ENCODE results near the gene NUDT5. TPM values are rescaled to one million over a fixed set of nuclear protein-coding genes. Genes with fewer than 3 reads are reported as not detected.

NUDT5 gene
- polyA plus RNA-seq, 3 donors: 28.3 to 51.1 (median 43.7) TPM

- Histone ChIP-seq H3K4me3 (replicated peaks in 1 of 3; ENCODE audit: low read depth in 2 of 3, low read length in 3 of 3) (no peak overlapping the region), H3K4me1 (ENCODE audit: control insufficient read depth in 1 of 2, insufficient read depth in 2 of 2, low read length in 2 of 2) (no peaks in the 10 kb centered on the region), H3K4me2 (replicated peaks; ENCODE audit: extremely low read depth, low read length, poor library complexity, severe bottlenecking) (no peak overlapping the region), H3K9me3 (replicated peaks in 1 of 2; ENCODE audit: control insufficient read depth in 1 of 2, insufficient read depth in 1 of 2, low read length in 2 of 2) (no peaks in the 10 kb centered on the region), H3K79me2 (ENCODE audit: insufficient read depth, low read length) (no peaks in the 10 kb centered on the region), H3K9ac (ENCODE audit: insufficient read depth, low read length, poor library complexity, severe bottlenecking) (no peak overlapping the region), H3K27ac (ENCODE audit: low read depth in 1 of 2, low read length in 2 of 2) (no peak overlapping the region), H3K27me3 (ENCODE audit: control insufficient read depth in 2 of 2, insufficient read depth in 2 of 2, low read length in 2 of 2) (no peaks in the 10 kb centered on the region), H3K36me3 (replicated peaks in 1 of 2; ENCODE audit: control insufficient read depth in 1 of 2, insufficient read depth in 2 of 2, low read length in 2 of 2) (no peaks in the 10 kb centered on the region), H2AFZ (ENCODE audit: insufficient read depth, low read depth, low read length, poor library complexity, severe bottlenecking) (no peak overlapping the region), H4K20me1 (ENCODE audit: insufficient read depth, low read length) (no peaks in the 10 kb centered on the region)
- Mint-ChIP-seq H3K4me1 (no peaks in the 10 kb centered on the region), H3K9me3 (peaks cover 0 to 4% (median 0%) of the 10 kb centered on the region in 7 donors), H3K36me3 (peaks cover 38 to 39% of the 10 kb centered on the region in 2 donors), H3K27me3 (ENCODE audit: low read depth in 3 of 3) (peaks cover 0 to 2% (median 2%) of the 10 kb centered on the region in 3 donors), H3K4me3 (no peak overlapping the region), H3K27ac (peak overlapping the region in 2 of 7 donors; percentile 45 to 63)
- intact Hi-C loops (cut with micrococcal nuclease): no loop called here
- no CpG with 5 or more reads among the region's 1 CpG for WGBS (ENCODE audit: insufficient coverage)
- TF ChIP-seq CTCF (IDR thresholded peaks at IDR 0.05): no peak
- DNase-seq: no peak
Observed at GRCh38 chr10:12140038-12140437, 55.7 kb downstream of the NUDT5 start.

DNA sequence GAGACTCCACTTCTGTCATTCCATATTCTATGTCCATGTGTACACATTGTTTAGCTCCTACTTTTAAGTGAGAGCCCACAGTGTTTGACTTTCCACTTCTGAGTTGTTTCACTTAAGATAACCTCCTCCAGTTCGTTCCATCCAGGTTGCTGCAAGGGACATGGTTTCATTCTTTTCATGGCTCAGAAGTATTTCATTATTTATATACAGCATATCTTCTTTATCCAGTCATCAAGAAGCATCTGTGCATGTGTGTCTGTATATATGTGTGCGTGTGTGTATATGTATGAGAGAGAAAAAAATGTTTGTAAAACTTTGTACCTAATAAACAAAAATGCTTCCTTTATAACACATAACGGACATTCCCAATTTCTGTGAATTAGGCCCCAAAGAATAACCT lies 60.1 kb downstream of the NUDT5 start:
- no peak for DNase-seq
- no peaks in the 10 kb centered on the region for H3K4me1 Mint-ChIP-seq
- Histone ChIP-seq H3K4me3 (replicated peaks in 1 of 3; ENCODE audit: low read depth in 2 of 3, low read length in 3 of 3) (no peak overlapping the region), H3K27me3 (ENCODE audit: control insufficient read depth in 2 of 2, insufficient read depth in 2 of 2, low read length in 2 of 2) (no peaks in the 10 kb centered on the region), H3K9ac (ENCODE audit: insufficient read depth, low read length, poor library complexity, severe bottlenecking) (no peak overlapping the region), H3K4me2 (replicated peaks; ENCODE audit: extremely low read depth, low read length, poor library complexity, severe bottlenecking) (no peak overlapping the region), H3K36me3 (replicated peaks in 1 of 2; ENCODE audit: control insufficient read depth in 1 of 2, insufficient read depth in 2 of 2, low read length in 2 of 2) (no peaks in the 10 kb centered on the region), H4K20me1 (ENCODE audit: insufficient read depth, low read length) (no peaks in the 10 kb centered on the region), H3K79me2 (ENCODE audit: insufficient read depth, low read length) (peaks cover 7% of the 10 kb centered on the region), H3K9me3 (replicated peaks in 1 of 2; ENCODE audit: control insufficient read depth in 1 of 2, insufficient read depth in 1 of 2, low read length in 2 of 2) (no peaks in the 10 kb centered on the region), H2AFZ (ENCODE audit: insufficient read depth, low read depth, low read length, poor library complexity, severe bottlenecking) (no peak overlapping the region), H3K4me1 (ENCODE audit: control insufficient read depth in 1 of 2, insufficient read depth in 2 of 2, low read length in 2 of 2) (no peaks in the 10 kb centered on the region), H3K27ac (ENCODE audit: low read depth in 1 of 2, low read length in 2 of 2) (no peak overlapping the region)
- H3K9me3 Mint-ChIP-seq: peaks cover 0 to 4% (median 0%) of the 10 kb centered on the region in 7 donors
- no CpG with 5 or more reads among the region's 3 CpGs for WGBS (ENCODE audit: insufficient coverage)
- no peak for TF ChIP-seq CTCF (IDR thresholded peaks at IDR 0.05)
- H3K36me3 Mint-ChIP-seq: peaks cover 23 to 24% of the 10 kb centered on the region in 2 donors
- no peak overlapping the region for H3K4me3 Mint-ChIP-seq
- H3K27ac Mint-ChIP-seq: no peak overlapping the region
- intact Hi-C loops (cut with micrococcal nuclease): no loop called here
- H3K27me3 Mint-ChIP-seq (ENCODE audit: low read depth in 3 of 3): no peaks in the 10 kb centered on the region

Measured in CD14-positive monocyte (primary cell).